Measurements from ENCODE around the gene MMP12. TPM values are rescaled to one million over a fixed set of nuclear protein-coding genes. Genes with fewer than 3 reads are reported as not detected.

The MMP12 gene
- total RNA-seq, 1 experiment from 2014 or later: not detected

DNA sequence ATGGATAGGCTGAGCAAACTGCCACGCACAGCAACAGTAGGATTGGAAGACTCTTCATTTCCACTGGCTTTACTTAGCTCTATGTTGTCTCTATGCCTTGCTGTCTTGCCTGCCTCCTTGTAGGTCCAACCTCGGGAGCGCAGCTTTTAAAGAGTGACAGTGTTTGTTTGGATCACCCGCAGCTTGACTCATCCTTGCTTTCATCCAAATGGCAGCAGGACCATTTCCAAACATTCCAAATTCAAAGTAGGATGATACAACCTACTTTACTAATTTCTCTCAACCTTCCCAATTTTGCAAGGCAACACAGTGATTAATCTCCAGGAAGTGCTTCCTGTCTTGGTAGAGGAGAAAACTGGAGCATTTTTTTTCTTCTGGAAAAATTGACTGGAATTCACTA is 31.3 kb downstream of the MMP12 start, which contains the start of gene MMP3:
MMP3 (minus strand) TSS at position 121 of the 400 bp plus-strand sequence; CDS start at position 58, 63 bp downstream.
- peaks cover 6% of the 10 kb centered on the region for H3K4me1 Mint-ChIP-seq
- no peak within 1 kb of the TSS for H3K27ac Mint-ChIP-seq
- ChIA-PET POLR2A (no interaction called here), CTCF (interaction anchor here (1.1 to 1.8 kb wide), 3 partner anchors 12 to 71 kb away, joined by 5 to 9 read pairs (median 6); no protein-coding TSS in a partner anchor)
- no peaks in the 10 kb centered on the region for H3K27me3 Mint-ChIP-seq (ENCODE audit: low read depth)
- H3K4me3 Mint-ChIP-seq: no peak within 1 kb of the TSS
- no peaks in the 10 kb centered on the region for H3K36me3 Mint-ChIP-seq
- ATAC-seq: no peak
- TF ChIP-seq ZNF416 (CRISPR knock-in tag; IDR thresholded peaks at IDR 0.05) (no peak), TCF7 (CRISPR knock-in tag; IDR thresholded peaks at IDR 0.05; ENCODE audit: low read depth) (no peak), FOXP1 (CRISPR knock-in tag; IDR thresholded peaks at IDR 0.05; ENCODE audit: borderline replicate concordance) (no peak), JAZF1 (CRISPR knock-in tag; IDR thresholded peaks at IDR 0.05) (no peak), MXD4 (CRISPR knock-in tag; IDR thresholded peaks at IDR 0.05; ENCODE audit: borderline replicate concordance) (no peak), JUN (CRISPR knock-in tag; IDR thresholded peaks at IDR 0.05) (no peak), ZNF396 (CRISPR knock-in tag; IDR thresholded peaks at IDR 0.05; ENCODE audit: borderline replicate concordance) (no peak), CBFB (CRISPR knock-in tag; IDR thresholded peaks at IDR 0.05; ENCODE audit: low read depth) (no peak), HMGA2 (CRISPR knock-in tag; IDR thresholded peaks at IDR 0.05) (no peak), GABPB1 (CRISPR knock-in tag; IDR thresholded peaks at IDR 0.05) (no peak), MYBL2 (CRISPR knock-in tag; IDR thresholded peaks at IDR 0.05) (no peak), SMAD3 (CRISPR knock-in tag; IDR thresholded peaks at IDR 0.05; ENCODE audit: borderline replicate concordance) (no peak)
- TF ChIP-seq, protein P1, sequence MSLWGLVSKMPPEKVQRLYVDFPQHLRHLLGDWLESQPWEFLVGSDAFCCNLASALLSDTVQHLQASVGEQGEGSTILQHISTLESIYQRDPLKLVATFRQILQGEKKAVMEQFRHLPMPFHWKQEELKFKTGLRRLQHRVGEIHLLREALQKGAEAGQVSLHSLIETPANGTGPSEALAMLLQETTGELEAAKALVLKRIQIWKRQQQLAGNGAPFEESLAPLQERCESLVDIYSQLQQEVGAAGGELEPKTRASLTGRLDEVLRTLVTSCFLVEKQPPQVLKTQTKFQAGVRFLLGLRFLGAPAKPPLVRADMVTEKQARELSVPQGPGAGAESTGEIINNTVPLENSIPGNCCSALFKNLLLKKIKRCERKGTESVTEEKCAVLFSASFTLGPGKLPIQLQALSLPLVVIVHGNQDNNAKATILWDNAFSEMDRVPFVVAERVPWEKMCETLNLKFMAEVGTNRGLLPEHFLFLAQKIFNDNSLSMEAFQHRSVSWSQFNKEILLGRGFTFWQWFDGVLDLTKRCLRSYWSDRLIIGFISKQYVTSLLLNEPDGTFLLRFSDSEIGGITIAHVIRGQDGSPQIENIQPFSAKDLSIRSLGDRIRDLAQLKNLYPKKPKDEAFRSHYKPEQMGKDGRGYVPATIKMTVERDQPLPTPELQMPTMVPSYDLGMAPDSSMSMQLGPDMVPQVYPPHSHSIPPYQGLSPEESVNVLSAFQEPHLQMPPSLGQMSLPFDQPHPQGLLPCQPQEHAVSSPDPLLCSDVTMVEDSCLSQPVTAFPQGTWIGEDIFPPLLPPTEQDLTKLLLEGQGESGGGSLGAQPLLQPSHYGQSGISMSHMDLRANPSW (CRISPR knock-in tag; conservative IDR thresholded peaks at IDR 0.05; ENCODE audit: low read depth): no peak
- TF ChIP-seq, protein P2, sequence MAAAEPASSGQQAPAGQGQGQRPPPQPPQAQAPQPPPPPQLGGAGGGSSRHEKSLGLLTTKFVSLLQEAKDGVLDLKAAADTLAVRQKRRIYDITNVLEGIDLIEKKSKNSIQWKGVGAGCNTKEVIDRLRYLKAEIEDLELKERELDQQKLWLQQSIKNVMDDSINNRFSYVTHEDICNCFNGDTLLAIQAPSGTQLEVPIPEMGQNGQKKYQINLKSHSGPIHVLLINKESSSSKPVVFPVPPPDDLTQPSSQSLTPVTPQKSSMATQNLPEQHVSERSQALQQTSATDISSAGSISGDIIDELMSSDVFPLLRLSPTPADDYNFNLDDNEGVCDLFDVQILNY (CRISPR knock-in tag; IDR thresholded peaks at IDR 0.05): no peak
- TF ChIP-seq, protein P3, sequence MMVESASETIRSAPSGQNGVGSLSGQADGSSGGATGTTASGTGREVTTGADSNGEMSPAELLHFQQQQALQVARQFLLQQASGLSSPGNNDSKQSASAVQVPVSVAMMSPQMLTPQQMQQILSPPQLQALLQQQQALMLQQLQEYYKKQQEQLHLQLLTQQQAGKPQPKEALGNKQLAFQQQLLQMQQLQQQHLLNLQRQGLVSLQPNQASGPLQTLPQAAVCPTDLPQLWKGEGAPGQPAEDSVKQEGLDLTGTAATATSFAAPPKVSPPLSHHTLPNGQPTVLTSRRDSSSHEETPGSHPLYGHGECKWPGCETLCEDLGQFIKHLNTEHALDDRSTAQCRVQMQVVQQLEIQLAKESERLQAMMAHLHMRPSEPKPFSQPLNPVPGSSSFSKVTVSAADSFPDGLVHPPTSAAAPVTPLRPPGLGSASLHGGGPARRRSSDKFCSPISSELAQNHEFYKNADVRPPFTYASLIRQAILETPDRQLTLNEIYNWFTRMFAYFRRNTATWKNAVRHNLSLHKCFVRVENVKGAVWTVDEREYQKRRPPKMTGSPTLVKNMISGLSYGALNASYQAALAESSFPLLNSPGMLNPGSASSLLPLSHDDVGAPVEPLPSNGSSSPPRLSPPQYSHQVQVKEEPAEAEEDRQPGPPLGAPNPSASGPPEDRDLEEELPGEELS (CRISPR knock-in tag; IDR thresholded peaks at IDR 0.05): no peak
- TF ChIP-seq, protein P4, sequence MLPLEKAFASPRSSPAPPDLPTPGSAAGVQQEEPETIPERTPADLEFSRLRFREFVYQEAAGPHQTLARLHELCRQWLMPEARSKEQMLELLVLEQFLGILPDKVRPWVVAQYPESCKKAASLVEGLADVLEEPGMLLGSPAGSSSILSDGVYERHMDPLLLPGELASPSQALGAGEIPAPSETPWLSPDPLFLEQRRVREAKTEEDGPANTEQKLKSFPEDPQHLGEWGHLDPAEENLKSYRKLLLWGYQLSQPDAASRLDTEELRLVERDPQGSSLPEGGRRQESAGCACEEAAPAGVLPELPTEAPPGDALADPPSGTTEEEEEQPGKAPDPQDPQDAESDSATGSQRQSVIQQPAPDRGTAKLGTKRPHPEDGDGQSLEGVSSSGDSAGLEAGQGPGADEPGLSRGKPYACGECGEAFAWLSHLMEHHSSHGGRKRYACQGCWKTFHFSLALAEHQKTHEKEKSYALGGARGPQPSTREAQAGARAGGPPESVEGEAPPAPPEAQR (CRISPR knock-in tag; IDR thresholded peaks at IDR 0.05): no peak
- TF ChIP-seq, protein P5, sequence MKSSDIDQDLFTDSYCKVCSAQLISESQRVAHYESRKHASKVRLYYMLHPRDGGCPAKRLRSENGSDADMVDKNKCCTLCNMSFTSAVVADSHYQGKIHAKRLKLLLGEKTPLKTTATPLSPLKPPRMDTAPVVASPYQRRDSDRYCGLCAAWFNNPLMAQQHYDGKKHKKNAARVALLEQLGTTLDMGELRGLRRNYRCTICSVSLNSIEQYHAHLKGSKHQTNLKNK (CRISPR knock-in tag; IDR thresholded peaks at IDR 0.05): no peak
- TF ChIP-seq, protein P6, sequence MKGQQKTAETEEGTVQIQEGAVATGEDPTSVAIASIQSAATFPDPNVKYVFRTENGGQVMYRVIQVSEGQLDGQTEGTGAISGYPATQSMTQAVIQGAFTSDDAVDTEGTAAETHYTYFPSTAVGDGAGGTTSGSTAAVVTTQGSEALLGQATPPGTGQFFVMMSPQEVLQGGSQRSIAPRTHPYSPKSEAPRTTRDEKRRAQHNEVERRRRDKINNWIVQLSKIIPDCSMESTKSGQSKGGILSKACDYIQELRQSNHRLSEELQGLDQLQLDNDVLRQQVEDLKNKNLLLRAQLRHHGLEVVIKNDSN (CRISPR knock-in tag; IDR thresholded peaks at IDR 0.05): no peak
- TF ChIP-seq, protein P7, sequence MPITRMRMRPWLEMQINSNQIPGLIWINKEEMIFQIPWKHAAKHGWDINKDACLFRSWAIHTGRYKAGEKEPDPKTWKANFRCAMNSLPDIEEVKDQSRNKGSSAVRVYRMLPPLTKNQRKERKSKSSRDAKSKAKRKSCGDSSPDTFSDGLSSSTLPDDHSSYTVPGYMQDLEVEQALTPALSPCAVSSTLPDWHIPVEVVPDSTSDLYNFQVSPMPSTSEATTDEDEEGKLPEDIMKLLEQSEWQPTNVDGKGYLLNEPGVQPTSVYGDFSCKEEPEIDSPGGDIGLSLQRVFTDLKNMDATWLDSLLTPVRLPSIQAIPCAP (CRISPR knock-in tag; IDR thresholded peaks at IDR 0.05): no peak
- TF ChIP-seq, protein P8, sequence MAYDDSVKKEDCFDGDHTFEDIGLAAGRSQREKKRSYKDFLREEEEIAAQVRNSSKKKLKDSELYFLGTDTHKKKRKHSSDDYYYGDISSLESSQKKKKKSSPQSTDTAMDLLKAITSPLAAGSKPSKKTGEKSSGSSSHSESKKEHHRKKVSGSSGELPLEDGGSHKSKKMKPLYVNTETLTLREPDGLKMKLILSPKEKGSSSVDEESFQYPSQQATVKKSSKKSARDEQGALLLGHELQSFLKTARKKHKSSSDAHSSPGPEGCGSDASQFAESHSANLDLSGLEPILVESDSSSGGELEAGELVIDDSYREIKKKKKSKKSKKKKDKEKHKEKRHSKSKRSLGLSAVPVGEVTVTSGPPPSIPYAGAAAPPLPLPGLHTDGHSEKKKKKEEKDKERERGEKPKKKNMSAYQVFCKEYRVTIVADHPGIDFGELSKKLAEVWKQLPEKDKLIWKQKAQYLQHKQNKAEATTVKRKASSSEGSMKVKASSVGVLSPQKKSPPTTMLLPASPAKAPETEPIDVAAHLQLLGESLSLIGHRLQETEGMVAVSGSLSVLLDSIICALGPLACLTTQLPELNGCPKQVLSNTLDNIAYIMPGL (CRISPR knock-in tag; IDR thresholded peaks at IDR 0.05): no peak
- peaks cover 4% of the 10 kb centered on the region; the same call in 1 of the 2 replicates for H3K9me3 Mint-ChIP-seq
- no peak for DNase-seq (ENCODE audit: low spot score)
